H4 (cell line): Measurements from ENCODE around the gene CCDC8. TPM values are rescaled to one million over a fixed set of nuclear protein-coding genes. Genes with fewer than 3 reads are reported as not detected.
"Not testable (repeated sequence)": the region's sequence is repeated elsewhere in the genome, so short reads cannot be mapped to it uniquely, and the experiment has no call there.

ENCODE experiments used
- DNase-seq: peaks from one replicate; pipeline ENCODE4 v3.0.0-alpha.2; 2015; ENCODE audit warnings: low spot score
- total RNA-seq: library from RNA; depleted of rRNA; stranded (reverse); fragments of >200 nt; shearing (Covaris generic); gene quantifications from 2 replicates; pipeline ENCODE4 v1.2.3, GENCODE V29; 2014; rRNA removed

Gene CCDC8
- not detected in 2 replicates for total RNA-seq

- DNase-seq: no peak
Measured at GRCh38 chr19:46413262-46414031, at the start of gene CCDC8. TSS of gene CCDC8 (minus strand) at chr19:46413564. CDS start at chr19:46412810, 754 bp downstream.

DNA sequence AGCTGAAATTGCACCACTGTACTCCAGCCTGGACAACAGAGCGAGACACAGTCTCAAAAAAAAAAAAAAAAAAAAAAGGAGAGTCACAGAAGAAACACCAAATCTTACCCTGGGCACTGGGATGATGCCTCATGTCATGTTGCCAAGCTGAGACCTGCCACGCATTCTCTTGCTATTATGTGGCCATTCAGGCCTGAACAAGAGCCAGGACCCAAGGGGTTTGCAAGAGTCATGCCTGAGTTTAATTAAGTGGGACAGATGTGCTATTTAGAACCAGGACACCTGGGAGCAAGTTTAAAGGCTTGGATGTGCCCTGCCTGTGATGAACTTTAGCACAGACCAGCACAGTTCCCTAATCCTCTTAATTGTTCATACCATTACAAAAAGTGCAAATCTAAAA is 48.2 kb upstream of the CCDC8 start:
- no peak for DNase-seq

DNA sequence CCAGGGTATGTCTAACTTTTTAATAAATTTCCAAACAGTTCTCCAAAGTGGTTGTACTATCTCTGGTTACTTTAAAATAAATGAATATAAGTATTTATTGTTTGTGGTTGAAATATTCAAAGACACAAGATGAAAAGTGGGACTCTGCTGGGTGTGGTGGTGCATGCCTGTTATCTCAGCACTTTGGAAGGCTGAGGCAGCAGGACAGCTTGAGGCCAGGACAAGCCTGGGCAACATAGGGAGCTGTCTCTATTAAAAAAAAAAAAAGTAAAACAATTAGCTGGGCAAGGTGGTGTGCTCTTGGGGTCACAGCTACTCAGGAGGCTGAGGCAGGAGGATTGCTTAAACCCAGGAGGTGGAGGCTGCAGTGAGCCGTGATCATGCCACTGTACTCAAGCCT is 47.6 kb upstream of the CCDC8 start:
- no peak for DNase-seq

DNA sequence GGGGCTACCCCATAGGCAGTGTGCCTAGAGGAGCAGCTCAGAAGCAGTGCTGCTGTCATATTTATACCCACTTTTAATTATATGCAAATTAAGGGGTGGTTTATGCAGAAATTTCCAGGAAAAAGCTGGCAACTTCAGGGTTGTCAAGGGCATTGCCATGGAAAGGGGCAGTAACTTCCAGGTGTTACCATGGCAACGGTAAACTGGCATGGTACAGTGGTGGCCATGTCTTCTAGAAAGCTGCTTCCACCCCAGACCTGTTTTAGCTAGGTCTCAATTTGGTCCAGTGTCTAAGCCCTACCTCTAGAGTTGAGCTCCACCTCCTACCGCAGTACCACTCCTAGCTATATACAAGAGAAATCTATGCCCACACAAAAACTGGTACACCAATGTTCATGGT is 46.7 kb upstream of the CCDC8 start:
- DNase-seq: no peak

DNA sequence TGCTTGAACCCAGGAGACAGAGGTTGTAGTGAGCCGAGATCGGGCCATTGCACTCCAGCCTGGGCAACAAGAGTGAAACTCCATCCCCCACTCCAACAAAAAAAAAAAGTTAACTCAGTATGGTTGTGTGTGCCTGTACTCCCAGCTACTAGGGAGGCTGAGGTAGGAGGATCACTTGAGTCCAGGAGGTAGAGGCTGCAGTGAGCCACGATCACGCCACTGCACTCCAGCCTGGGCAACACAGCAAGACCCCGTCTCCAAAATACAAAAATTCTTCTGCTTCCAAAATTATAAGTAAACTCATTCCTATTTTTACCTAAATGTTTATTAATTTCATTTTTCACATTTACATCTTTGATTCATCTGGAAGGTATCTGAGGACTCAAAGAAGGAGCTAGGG is 43.6 kb upstream of the CCDC8 start:
- no peak for DNase-seq

DNA sequence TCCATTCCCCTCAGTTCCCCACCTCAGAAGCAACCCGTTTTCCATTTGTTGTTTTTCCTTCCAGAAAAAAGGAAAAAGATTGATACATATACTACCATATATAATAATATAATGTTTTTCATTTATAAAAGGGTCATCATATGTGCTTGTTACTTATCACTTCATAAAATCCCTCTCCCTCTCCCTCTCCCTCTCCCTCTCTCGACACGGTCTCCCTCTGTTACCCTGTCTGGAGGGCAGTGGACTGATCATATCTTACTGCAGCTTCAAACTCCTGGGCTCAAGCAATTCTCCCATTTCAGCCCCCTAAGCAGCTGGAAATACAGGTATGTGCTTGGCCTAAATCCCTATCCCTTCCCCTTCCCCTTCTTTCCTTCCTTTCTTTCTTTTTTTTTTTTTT is 40.9 kb upstream of the CCDC8 start:
- no peak for DNase-seq

DNA sequence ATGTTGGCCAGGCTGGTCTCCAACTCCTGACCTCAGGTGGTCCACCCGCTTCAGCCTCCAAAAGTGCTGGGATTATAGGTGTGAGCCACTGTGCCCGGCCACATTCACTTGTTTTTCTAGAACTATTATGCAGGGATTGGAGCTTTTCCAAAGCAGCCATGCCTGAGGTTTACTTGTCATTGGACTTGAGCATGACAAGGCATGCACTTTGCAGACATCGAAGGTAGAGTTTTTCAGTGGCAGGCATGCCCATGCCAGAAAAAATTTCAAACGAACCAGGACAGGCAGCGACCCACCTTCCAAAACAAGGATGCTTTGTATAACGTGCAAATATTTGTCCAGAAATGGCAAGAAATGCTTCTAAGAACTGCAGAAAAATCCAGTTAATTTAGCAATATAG is 40.3 kb upstream of the CCDC8 start:
- DNase-seq: no peak

DNA sequence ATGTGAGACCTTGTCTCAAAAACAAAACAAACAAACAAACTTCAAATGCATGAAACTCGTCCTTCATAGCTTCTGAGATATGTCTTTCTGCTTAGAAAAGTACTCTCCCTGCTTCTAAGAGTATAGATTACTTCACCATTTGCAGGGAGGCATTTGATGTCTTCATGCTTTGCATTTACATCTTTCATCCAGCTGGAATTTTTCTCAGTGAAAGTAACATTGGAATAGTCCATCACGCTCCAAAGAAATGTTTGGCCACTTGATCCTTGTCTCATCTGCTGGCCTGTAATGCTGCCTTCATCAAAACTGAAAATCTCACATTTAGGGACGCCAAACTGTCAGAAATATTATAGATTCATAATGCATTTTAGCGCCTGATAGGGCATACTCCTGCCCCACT is 38.8 kb upstream of the CCDC8 start:
- no peak for DNase-seq

DNA sequence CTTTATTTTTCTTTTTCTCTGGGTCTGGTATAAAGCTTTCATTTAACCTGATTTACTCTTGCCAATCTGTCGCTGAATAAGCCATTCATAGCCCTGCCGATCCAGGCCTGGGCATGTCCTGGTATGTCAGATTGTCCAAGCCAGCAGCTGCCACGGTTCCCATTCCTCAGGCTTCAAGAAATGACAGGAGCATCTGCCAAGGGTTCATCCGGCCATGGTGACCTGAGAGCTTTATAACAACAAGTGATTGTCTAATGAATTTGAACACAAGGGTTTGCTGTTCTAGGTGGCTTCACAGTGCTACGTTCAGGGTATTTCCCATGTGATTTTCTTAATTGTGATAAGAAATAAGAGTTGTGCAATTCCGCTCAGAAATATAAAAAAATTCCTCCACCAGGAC is 38.0 kb upstream of the CCDC8 start:
- DNase-seq: no peak

GRCh38 chr19:46450737-46451136 is 37.4 kb upstream of the CCDC8 start:
- DNase-seq: no peak

DNA sequence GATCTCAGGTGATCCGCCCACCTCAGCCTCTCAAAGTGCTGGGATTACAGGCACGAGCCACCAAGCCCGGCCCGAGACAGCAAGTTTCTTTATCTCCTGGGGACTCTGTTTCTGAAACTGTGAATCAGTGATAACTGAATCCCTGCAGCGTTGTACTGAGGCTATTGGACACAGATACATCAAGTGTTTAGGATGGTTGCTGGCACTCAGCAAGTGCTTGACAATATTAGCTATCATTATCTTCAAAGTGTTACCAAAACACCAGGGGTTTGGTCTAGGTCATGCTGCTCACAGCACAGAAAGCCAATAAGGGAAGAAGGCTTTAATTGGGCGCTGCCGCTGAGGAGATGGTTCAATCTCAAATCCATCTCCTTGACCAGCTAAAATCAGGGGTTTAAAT is 35.9 kb upstream of the CCDC8 start:
- no peak for DNase-seq

- DNase-seq: no peak
Measured at GRCh38 chr19:46448601-46449000, 35.2 kb upstream of the CCDC8 start.

DNA sequence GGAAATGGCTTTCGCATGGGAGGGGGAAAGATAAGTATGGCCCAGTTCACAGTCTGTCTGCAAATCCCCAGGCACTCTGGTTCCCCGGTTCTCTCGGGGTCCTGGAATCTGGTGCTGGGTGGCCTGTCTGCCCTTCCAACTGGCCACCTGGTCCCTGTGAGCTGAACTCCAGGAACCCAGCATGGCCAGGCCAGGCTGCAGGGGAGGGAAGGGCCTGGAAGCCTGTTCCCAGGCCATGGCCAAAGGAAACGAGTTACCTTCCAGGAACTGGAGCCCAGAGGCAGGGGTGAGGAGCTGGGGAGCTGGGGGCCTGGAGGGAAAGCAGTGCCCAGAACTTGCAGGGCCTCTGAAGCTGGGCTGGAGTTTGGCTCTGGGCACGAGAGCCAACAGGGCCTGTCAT is 34.5 kb upstream of the CCDC8 start:
- DNase-seq: no peak

- DNase-seq: no peak
Measured at GRCh38 chr19:46447006-46447405, 33.6 kb upstream of the CCDC8 start.

DNA sequence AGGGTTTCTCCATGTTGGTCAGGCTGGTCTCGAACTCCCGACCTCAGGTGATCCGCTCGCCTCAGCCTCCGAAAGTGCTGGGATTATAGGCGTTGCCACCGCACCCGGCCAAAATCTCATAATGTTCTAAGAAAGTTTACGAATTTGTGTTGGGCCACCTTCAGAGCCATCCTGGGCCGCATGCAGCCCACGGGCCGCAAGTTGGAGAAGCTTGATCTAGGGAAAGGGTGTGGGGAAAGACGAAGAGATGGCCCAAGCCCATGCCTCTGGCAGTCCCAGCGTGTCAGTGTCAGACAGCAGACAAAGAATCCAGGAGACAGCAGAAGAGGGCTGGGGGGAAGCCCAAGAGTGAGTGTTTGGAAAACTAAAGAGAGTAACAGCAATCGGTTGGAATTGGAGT is 32.7 kb upstream of the CCDC8 start:
- no peak for DNase-seq

DNA sequence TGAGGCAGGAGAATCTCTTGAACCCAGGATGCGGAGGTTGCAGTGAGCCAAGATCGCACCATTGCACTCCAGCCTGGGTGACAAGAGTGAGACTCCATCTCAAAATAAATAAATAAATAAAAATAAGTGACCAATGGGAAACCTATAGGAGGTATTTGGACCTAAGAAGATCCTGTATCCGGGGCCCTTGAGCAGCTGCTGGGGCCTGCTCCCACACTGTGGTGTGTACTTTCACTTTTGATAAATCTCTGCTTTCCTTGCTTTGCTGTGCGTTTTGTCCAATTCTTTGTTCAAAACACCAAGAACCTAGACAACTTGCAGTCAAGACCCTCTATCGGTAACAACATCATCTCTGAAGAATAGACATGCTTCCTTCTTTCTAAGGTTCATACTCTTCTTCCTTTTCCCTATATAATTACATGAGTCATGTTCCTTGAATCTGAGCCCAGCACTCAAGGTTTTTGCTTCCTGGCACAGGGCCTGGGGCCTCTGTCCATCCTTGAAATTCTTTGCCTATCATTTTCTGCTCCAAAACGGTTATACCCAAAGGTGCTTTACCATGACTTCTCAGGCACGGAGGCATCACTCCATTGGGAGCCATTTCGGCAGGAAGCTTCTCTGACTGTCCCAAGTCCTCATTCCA is 29.6 kb upstream of the CCDC8 start:
- peak; percentile 75 for DNase-seq

DNA sequence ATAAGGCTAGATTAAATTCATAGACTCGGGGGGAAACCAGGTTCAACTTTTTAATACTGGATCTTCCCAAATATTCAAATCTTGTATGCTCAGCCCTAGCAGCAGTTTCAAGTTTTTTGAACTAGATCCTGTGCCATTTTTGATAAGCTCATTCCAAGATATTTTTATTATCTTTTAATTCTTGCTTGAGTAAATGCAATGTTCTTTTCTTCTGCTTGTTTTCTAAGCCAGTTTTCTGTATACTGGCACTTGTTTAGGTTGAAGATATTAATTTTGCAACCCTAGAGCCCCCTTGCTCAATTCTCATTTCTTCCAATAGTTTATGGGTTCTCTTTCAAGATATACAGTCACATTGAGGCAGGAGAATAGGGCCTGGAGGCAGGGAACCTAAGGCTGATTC is 28.5 kb upstream of the CCDC8 start:
- no peak for DNase-seq

DNA sequence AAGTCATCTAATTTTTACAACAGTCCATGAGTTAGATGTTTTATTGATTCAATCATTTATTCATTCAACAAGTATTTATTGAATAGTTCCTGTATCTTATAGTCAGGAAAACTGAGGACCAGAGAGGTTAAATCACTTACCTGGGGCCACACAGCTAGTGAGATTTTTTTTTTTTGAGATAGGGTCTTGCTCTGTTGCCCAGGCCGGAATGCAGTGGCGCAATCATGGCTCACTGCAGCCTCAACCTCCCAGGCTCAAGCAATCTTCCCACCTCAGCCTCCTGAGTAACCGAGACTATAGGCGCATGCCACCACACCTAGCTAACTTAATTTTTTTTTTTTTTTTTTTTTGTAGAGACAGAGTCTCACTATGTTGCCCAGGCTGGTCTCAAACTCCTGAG is 22.3 kb upstream of the CCDC8 start:
- not testable (repeated sequence) for DNase-seq

DNA sequence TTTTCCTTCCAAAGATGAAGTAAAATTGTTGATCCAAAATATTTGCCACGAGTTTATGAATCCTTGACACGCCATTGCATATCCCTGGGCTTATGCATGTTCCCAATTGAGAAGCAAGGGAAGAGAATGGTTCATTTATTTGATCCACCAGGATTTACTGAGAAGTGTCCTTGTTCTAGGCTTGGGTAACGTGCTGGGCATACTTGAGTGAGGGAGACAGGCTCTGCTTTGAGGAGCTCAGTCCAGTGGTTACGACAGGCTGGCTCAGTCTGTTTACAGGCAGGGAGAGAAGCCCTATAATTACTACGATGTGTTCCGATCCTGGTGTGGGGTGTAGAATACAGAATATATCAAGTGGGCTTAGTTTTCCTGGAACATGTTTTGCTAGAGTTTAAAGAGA is 21.6 kb upstream of the CCDC8 start:
- DNase-seq: no peak

GRCh38 chr19:46433470-46433869 is 20.1 kb upstream of the CCDC8 start:
- not testable (repeated sequence) for DNase-seq

DNA sequence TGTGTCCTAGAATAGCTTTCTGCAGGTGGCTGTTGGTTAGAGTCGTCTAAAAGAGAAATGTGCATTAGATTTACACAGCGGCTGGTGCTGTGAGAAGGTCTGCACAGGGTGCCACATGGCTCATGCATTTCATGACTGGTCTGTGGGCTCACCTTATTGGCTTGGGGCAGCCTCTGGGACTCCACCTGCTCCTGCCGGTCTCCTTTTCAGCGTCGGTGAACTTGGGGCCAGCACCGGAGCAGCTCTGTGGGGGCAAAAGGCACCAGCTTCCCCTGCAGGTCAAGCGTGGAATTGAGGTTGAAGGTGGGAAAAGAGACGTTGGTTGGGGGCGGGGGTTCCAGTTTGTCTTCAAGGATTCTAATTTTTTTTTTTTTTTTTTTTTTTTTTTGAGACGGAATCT is 18.5 kb upstream of the CCDC8 start:
- DNase-seq: no peak

DNA sequence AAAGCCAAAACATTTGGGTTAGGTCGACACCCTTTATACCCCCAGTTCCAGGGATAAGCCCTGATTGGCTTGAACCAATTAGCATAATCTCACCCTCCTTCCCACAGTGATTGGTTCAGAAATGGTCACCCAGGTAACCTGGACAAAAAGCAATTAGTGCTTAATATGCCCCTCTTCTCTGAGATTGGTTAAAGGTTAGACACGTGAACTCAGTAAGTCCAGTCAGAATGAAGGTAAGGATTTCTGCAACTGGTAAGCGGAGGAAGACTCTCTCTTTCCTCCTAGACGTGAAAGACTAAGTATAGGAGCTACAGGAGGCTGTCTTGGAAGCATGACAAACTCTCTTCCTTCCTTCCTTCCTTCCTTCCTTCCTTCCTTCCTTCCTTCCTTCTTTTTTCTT is 16.6 kb upstream of the CCDC8 start:
- no peak for DNase-seq

GRCh38 chr19:46428239-46429135 is 15.1 kb upstream of the CCDC8 start, which contains the start of gene PNMA8C:
TSS of gene PNMA8C (minus strand) at chr19:46428936. CDS start at chr19:46428359, 577 bp downstream.
- DNase-seq: peak; percentile 68
